ENCODE data around the gene GRAMD4.

DNA sequence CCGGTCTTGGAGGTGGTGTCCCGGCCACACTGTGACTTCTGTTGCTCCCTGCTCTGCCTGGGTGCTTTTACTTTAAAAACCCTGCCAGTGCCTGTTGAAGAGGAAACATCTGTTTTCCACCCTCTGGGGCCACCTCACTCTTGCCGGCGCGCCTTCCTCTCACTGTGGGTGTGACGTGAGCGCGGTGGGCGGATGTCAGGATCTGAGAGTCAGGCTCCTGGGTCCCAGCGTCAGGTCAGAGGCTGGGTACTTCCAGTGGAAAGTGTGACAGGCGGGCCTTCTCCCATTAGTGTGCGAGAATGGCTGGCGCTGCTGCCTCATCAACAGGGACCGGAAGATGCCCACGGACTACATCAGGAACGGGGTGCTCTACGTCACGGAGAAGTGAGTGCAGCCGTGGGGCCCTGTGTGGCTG, 54.2 kb downstream of the GRAMD4 start:
- no peak for TF ChIP-seq CTCF (IDR thresholded peaks at IDR 0.05; ENCODE audit: low read length)
- TF ChIP-seq EZH2phosphoT487 (IDR thresholded peaks at IDR 0.05; ENCODE audit: low read length), result no peak

All from MM.1S (cell line).